Sigmoid colon (tissue), 7 donors: ENCODE data around the gene OCRL. TPM values are rescaled to one million over a fixed set of nuclear protein-coding genes. Genes with fewer than 3 reads are reported as not detected.
A peak's percentile ranks its signal among the peaks of the same experiment; 100 is the strongest.

Source experiments
- DNase-seq: peaks from one replicate; pipeline ENCODE4 v3.0.0-alpha.2; 2019
- H3K27ac ChIP-seq, 4 donors: fragments of 200-600 bp; sonication (generic); one replicate each; pipeline ENCODE4 v1.5.1; 2016 to 2019; ENCODE audit warnings: mild to moderate bottlenecking in 1 of 4
- H3K27me3 ChIP-seq, 3 donors: fragments of 200-600 bp; sonication (generic); one replicate each; pipeline ENCODE4 v1.5.1; 2019; ENCODE audit warnings: mild to moderate bottlenecking in 1 of 3
- H3K36me3 ChIP-seq, 4 donors: fragments of 200-600 bp; sonication (generic); one replicate each; pipeline ENCODE4 v1.5.1; 2016 to 2019
- H3K4me1 ChIP-seq, 4 donors: fragments of 200-600 bp; sonication (generic); one replicate each; pipeline ENCODE4 v1.5.1; 2017 to 2019
- H3K4me3 ChIP-seq, 4 donors: fragments of 200-600 bp; sonication (generic); one replicate each; pipeline ENCODE4 v1.5.1; 2017 to 2019; ENCODE audit warnings: mild to moderate bottlenecking in 2 of 4, moderate library complexity in 1 of 4
- H3K9me3 ChIP-seq, 4 donors: fragments of 200-600 bp in 3 of 4; sonication (generic) in 3 of 4; one replicate each; pipeline versions ENCODE4 v1.5.1 to v1.6.1; 2013 to 2019
- CTCF ChIP-seq, 4 experiments: fragments of 450-650 bp in 3 of 4; fragments of 200-600 bp in 1 of 4; IDR thresholded peaks; one replicate each; pipeline ENCODE4 v1.5.1; 2016 to 2019; ENCODE audit warnings: antibody characterized with exemption in 4 of 4, mild to moderate bottlenecking in 3 of 4, moderate library complexity in 2 of 4
- EP300 ChIP-seq, 4 donors: sonication (generic); formaldehyde crosslinking; IDR thresholded peaks; one replicate each; pipeline ENCODE4 v1.6.1; 2017; ENCODE audit warnings: antibody characterized with exemption in 4 of 4
- POLR2A ChIP-seq, 2 donors: fragments of 450-650 bp; IDR thresholded peaks; one replicate each; pipeline ENCODE4 v1.6.1; 2016; ENCODE audit warnings: antibody characterized with exemption in 2 of 2, mild to moderate bottlenecking in 2 of 2, moderate library complexity in 2 of 2
- POLR2AphosphoS5 ChIP-seq, 4 donors: sonication (generic); formaldehyde crosslinking; IDR thresholded peaks; one replicate each; pipeline ENCODE4 v1.6.1; 2017; ENCODE audit warnings: antibody characterized with exemption in 4 of 4
- WGBS, 2 donors: extraction: QIAGEN DNeasy Blood & Tissue Kit; methylation state at CpG; one replicate each; pipeline ENCODE4 v1.1.7; 2013; 5-methylcytosine and 5-hydroxymethylcytosine counted together
- intact Hi-C: fragments of 100-400 bp; cut with DNase I; formaldehyde crosslinking; loops from one replicate; pipeline ENCODE4 v1.15.1; 2023
- polyA plus RNA-seq, 3 donors: library from polyadenylated mRNA; stranded (reverse); fragments of 200-250 nt; gene quantifications; one replicate each; pipeline ENCODE4 v1.2.3, GENCODE V29; 2013
- total RNA-seq, 4 donors: library from RNA; depleted of rRNA; stranded (reverse); fragments of >200 nt; gene quantifications; one replicate each; pipeline ENCODE4 v1.1.0, GENCODE V29; 2016
- donor health status: healthy with polysubstance abuse.
- donor health status: Bipolar disorder and iron deficiency.
- donor health status: healthy.

The OCRL gene
- total and polyA plus RNA-seq, 7 donors, result 12.2 to 24.1 (median 15.1) TPM

- Histone ChIP-seq H3K9me3 (no peaks in the 10 kb centered on the region), H3K4me1 (peaks cover 0 to 6% (median 2%) of the 10 kb centered on the region in 4 donors), H3K27ac (peak overlapping the region; percentile 12 to 45 (median 28)), H3K4me3 (no peak overlapping the region), H3K27me3 (no peaks in the 10 kb centered on the region), H3K36me3 (no peaks in the 10 kb centered on the region)
- TF ChIP-seq CTCF (IDR thresholded peaks at IDR 0.05) (peak in 3 of 4 experiments; percentile 12 to 32 (median 28)), POLR2AphosphoS5 (IDR thresholded peaks at IDR 0.05) (no peak), POLR2A (IDR thresholded peaks at IDR 0.05) (no peak), EP300 (IDR thresholded peaks at IDR 0.05) (no peak)
- intact Hi-C loops, result loop anchor here (10.0 kb wide), 2 partner anchors 464 to 594 kb away; no protein-coding TSS in a partner anchor
- 39 to 43% methylated on average over 11 of the region's 11 CpGs for WGBS, 2 donors
- DNase-seq, result no peak
Observed at GRCh38 chrX:129600981-129601424, 60.9 kb downstream of the OCRL start.

GRCh38 chrX:129606918-129607317 lies 66.9 kb downstream of the OCRL start:
- Histone ChIP-seq H3K36me3 (no peaks in the 10 kb centered on the region), H3K9me3 (no peaks in the 10 kb centered on the region), H3K4me3 (no peak overlapping the region), H3K4me1 (peaks cover 0 to 10% (median 2%) of the 10 kb centered on the region in 4 donors), H3K27ac (no peak overlapping the region), H3K27me3 (no peaks in the 10 kb centered on the region)
- TF ChIP-seq POLR2A (IDR thresholded peaks at IDR 0.05) (no peak), CTCF (IDR thresholded peaks at IDR 0.05) (peak; percentile 57 to 76 (median 70))
- intact Hi-C loops, result loop anchor here (1.0 to 10.0 kb wide), 3 partner anchors 119 to 588 kb away; no protein-coding TSS in a partner anchor
- WGBS, 2 donors, result 5% methylated on average over 5 of the region's 5 CpGs
- peak; percentile 72 for DNase-seq

- no peak for DNase-seq
- Histone ChIP-seq H3K27me3 (no peaks in the 10 kb centered on the region), H3K9me3 (no peaks in the 10 kb centered on the region), H3K4me3 (no peak overlapping the region), H3K36me3 (no peaks in the 10 kb centered on the region), H3K27ac (no peak overlapping the region), H3K4me1 (peaks cover 0 to 10% (median 2%) of the 10 kb centered on the region in 4 donors)
- TF ChIP-seq POLR2A (IDR thresholded peaks at IDR 0.05) (no peak), POLR2AphosphoS5 (IDR thresholded peaks at IDR 0.05) (no peak), EP300 (IDR thresholded peaks at IDR 0.05) (no peak), CTCF (IDR thresholded peaks at IDR 0.05) (no peak)
- WGBS, 2 donors, result 91 to 96% methylated on average over 3 of the region's 3 CpGs
- intact Hi-C loops, result loop anchor here (10.0 kb wide), 2 partner anchors 456 to 586 kb away; no protein-coding TSS in a partner anchor
Observed at GRCh38 chrX:129608496-129608895, 68.4 kb downstream of the OCRL start.

GRCh38 chrX:129609395-129609794 lies 69.3 kb downstream of the OCRL start:
- peaks cover 0 to 10% (median 1%) of the 10 kb centered on the region in 4 donors for H3K4me1 ChIP-seq
- H3K9me3 ChIP-seq, result no peaks in the 10 kb centered on the region
- intact Hi-C loops, result loop anchor here (10.0 kb wide), 2 partner anchors 455 to 585 kb away; no protein-coding TSS in a partner anchor
- no peaks in the 10 kb centered on the region for H3K27me3 ChIP-seq
- no peak overlapping the region for H3K27ac ChIP-seq
- no peaks in the 10 kb centered on the region for H3K36me3 ChIP-seq
- no peak for TF ChIP-seq POLR2AphosphoS5 (IDR thresholded peaks at IDR 0.05)
- TF ChIP-seq CTCF (IDR thresholded peaks at IDR 0.05), result no peak
- WGBS, 2 donors, result 91% methylated on average over 1 of the region's 1 CpG
- DNase-seq, result no peak
- no peak overlapping the region for H3K4me3 ChIP-seq

GRCh38 chrX:129612396-129612795 lies 72.3 kb downstream of the OCRL start:
- intact Hi-C loops, result no loop called here
- peaks cover 0 to under 1% (median 0%) of the 10 kb centered on the region in 4 donors for H3K4me1 ChIP-seq
- H3K27ac ChIP-seq, result no peak overlapping the region
- 93 to 97% methylated on average over 2 of the region's 2 CpGs for WGBS, 2 donors
- no peak overlapping the region for H3K4me3 ChIP-seq
- TF ChIP-seq POLR2A (IDR thresholded peaks at IDR 0.05), result no peak
- no peak for TF ChIP-seq EP300 (IDR thresholded peaks at IDR 0.05)
- TF ChIP-seq CTCF (IDR thresholded peaks at IDR 0.05), result no peak
- no peak for TF ChIP-seq POLR2AphosphoS5 (IDR thresholded peaks at IDR 0.05)
- no peaks in the 10 kb centered on the region for H3K36me3 ChIP-seq
- DNase-seq, result no peak
- no peaks in the 10 kb centered on the region for H3K9me3 ChIP-seq
- H3K27me3 ChIP-seq, result no peaks in the 10 kb centered on the region
